ENCODE results near the gene ZFHX3.
"Not testable (repeated sequence)": the region's sequence is repeated elsewhere in the genome, so short reads cannot be mapped to it uniquely, and the experiment has no call there.

ZFHX3 gene

DNA sequence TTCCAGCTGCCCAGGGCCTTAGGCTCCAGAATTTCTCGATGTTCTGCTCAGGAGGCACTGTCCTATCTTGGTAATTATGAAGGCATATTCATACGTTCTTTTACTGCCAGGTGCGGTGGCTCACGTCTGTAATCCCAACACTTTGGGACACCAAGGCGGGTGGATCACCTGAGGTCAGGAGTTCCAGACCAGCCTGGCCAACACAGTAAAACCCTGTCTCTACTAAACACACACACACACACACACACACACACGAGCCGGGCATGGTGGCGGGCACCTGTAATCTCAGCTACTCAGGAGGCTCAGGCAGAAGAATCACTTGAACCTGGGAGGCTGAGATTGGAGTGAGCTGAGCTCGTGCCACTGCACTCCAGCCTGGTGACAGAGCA, 52.1 kb downstream of the ZFHX3 start:
- DNase-seq, result not testable (repeated sequence)

- DNase-seq, result no peak
Observed at GRCh38 chr16:72995151-72995881, 52.6 kb downstream of the ZFHX3 start.

DNA sequence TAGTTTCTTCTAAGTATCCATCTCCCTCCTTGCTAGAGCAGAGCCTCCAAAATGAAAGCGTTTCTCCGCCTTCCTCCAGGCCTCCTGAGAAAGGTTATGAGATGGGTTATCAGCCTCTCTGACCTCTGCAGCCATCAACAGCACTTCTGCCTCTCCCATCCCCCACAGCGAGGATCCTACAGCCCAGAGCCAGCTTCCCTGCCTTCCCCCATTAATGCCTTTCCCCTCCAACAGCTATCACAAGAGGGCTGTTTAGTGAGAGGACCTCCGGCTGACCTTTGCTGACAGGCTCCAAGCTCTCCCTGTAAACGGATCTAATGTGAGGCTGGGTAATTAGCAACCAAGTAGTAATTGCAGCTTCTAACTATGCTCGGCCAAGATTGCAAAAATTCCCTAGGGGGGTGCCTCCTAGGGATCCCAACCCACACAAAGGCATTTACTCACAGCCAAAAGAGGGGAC, 55.8 kb downstream of the ZFHX3 start:
- DNase-seq, result no peak

DNA sequence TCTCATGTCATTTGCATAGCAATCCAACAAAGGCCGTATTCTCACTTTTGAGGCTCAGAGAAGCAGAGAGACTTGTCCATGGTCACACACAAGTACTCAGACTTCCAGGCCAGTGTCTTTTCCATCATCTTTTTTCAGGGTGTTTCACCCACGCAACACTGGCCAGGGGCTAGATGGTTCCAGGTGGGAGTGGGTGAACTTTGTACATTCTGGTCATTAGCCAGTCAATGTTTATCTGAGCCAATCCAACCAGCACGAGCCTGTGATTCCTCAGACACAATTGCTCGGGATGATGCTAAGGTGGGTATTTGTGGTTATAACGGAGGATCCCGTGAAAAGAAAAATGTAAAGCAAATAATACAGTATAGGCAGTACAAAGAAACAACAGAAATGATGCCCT, 56.3 kb downstream of the ZFHX3 start:
- no peak for DNase-seq

- DNase-seq, result no peak
Observed at GRCh38 chr16:72991211-72991610, 56.7 kb downstream of the ZFHX3 start.

- no peak for DNase-seq
Observed at GRCh38 chr16:72990571-72990970, 57.4 kb downstream of the ZFHX3 start.

DNA sequence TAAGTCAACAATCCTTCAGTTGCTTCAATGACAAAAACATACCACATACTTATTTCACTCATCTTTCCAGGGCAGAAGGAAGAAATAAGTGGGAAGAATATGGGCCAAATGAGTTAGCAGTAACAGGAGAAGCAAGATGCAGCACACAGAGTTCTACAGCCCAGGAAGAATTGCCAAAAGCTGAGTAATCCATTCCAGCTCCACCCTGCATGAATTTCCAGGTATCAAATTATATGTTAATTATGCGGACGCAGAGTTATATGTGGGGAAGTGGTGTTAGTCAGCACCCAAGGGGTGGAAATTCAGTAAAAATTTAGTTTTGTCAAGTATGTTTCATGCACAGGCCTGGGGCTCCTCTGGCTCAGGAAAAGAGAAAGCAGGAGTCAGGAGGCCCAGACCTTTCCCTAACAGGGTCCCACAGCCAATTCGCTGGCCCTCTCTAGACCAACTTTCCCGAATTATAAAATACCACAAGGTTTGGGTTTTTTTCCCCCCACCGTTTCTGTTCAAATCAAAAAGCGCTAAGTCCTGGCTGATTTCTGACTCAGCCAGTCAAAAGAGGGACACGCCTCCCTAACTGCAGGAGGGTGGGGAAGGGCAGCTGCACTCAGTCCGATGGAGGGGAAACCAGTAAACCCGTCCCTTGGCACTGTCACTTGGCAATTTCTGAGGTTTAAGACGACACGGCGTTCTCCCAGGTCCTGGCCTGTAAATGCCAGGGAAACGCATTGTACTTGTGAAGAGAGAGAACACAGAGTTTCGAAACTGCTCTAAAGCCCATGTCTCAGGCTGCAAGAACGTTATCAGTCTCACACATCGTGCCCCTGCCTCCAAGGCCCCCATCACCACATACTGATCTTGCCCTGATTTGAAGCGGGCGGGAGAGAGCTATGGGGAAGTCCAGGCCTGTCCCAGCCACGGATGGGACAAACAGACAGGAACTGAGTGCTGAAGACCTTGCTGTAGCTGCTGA, 58.1 kb downstream of the ZFHX3 start:
- no peak for DNase-seq

GRCh38 chr16:72989203-72989578, 58.7 kb downstream of the ZFHX3 start:
- not testable (repeated sequence) for DNase-seq

GRCh38 chr16:72988569-72988968, 59.4 kb downstream of the ZFHX3 start:
- DNase-seq, result no peak

GRCh38 chr16:72987480-72987901, 60.4 kb downstream of the ZFHX3 start:
- DNase-seq, result no peak

DNA sequence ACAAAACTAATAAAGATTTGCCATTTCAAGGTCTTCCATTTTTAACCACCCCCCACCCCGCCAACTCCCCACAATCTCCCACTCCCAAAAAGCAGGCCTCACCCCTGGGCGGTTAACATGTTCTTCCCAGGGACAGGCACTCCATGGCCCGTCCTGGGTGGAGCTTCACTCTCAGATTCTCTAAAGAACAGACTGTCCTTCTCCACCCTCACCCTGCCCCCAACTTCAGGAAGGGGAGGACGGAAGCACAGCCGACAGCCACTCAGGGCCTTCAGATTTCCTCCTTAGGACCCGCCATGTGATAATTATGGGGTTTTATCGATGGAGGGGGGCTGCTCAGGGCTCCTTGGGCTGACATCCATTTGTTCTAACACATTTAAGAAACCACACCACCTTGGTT, 61.9 kb downstream of the ZFHX3 start:
- DNase-seq, result no peak

GRCh38 chr16:72985148-72985941, 62.6 kb downstream of the ZFHX3 start:
- DNase-seq, result no peak

- no peak for DNase-seq
Observed at GRCh38 chr16:72983728-72984350, 64.1 kb downstream of the ZFHX3 start.

DNA sequence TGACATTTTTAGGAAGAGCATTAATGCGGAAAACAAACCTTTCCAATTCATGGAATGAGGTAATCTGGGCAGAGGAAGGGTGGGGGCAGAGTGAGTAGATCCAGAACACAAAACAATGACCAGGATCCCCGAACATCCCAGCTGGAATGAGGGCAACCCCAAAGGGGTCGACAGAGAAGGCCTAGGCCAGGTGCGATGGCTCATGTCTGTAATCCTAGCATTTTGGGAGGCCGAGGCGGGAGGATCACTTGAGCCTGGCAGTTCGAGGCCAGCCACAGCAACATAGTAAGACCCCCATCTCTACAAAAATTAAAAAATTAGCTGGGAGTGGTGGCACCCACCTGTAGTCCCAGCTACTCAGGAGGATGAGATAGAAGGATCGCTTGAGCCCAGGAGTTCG, 64.7 kb downstream of the ZFHX3 start:
- DNase-seq, result no peak

DNA sequence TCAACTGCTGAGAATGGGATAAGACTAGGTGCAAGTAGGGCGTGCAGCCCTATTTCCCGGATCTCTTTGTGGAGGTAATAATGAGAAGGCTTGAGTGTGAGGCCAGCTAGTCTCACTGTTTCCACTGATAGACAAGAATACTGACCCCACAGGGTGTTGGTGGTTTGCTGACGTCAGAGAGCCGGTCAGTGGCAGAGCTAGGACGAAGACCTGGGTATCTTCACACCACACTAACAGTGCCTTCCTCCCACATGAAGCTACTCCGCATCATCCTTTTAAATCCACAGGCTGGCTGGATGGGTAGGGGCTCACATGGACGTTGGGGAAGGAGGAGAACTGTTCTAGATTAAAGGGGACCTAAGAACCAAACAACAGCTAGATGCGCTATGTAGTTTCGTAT, 68.0 kb downstream of the ZFHX3 start:
- DNase-seq, result no peak

DNA sequence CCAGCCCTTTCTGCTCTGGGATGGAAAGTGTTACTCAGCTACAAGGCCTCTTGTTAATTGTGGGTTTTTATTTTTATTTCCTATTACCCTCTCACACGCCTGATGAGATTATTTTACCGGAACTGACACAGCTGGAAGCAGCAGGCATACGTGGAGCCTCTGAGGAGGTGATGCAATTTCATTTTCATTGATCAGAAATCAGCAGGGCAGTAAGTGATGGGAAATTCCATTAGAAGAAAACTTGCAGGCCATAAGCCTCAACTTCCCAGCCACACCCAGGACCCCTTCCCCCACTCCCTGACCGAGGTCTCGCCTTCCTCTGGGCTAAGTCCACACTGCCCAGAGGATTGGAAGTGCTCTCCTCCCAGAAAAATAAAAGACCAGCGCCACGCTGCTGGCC, 69.7 kb downstream of the ZFHX3 start:
- no peak for DNase-seq

DNA sequence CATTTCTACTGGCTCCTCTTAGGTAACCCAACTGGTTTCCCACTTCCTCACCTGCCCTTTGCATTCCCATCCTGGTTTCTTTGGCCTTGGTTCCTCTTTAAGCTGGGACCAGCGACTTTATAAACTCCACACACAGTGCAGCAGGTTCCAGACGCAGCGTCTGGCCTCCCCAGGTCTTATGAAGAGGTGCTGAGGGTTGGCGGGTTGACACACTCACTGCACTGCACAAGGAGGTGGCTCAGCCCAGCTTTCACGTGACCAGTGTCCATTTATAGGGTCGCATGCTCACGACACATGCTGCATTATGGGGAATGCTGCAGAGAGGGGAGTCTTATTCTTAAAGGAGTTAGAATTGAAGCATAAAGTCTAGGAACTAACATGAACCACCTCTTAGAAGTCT, 70.8 kb downstream of the ZFHX3 start:
- DNase-seq, result no peak

DNA sequence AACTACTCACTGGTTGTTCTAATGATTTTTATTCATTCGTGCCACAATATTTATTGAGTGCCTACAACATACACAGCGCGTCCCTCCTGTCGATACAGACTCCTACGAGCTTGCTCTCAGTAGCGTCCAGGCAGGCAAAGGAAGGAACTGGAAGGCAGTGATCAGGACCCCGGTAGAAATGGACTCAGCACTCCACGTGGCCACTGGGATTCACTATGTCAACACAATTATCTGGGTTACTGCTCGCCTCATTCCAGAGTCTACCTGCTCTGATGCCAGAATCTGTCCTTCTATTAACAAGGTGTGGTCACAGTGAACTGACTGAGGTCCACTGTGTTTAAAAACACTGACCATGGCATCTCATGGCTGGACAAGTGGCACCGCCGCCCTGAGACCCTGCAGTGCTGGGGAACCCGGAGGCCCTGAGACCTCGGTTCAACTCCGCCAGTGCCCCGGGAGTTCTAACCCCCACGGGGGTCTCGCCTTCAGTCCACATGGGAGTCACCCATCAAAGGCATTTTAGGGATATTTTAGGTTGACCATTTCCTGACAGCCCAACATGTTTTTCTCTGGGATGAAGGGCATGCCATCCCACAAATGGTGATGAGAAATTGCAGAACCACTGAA, 71.4 kb downstream of the ZFHX3 start:
- no peak for DNase-seq

DNA sequence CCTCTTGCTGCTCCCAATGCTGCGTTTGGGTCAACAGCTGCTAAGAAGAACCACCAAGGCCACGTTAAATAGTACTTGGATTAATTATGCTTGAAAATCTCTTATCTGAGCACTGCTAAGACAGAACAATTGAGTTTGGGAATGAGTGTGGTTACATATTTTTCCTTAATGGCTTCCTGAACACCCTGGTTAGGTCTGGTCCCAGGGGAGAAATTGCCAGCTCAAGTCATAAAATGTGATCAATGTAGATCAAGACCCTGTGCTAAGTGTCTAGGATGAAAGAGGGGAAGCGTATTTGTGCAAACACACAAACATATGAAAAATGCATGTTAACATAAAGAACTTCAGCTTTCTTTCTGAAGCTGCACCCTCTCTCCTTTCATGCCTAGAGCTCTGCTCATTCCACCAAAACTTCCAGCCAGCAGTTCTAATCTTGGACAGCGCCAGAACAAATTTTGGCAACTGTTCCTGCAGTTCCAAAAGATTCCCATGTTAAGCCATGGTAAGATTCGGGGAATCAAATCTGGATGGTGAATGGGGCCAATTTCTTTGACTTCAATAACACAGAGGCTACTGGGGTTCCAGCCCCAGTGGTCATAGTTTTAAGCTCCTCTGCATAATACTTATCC, 72.0 kb downstream of the ZFHX3 start:
- no peak for DNase-seq

DNA sequence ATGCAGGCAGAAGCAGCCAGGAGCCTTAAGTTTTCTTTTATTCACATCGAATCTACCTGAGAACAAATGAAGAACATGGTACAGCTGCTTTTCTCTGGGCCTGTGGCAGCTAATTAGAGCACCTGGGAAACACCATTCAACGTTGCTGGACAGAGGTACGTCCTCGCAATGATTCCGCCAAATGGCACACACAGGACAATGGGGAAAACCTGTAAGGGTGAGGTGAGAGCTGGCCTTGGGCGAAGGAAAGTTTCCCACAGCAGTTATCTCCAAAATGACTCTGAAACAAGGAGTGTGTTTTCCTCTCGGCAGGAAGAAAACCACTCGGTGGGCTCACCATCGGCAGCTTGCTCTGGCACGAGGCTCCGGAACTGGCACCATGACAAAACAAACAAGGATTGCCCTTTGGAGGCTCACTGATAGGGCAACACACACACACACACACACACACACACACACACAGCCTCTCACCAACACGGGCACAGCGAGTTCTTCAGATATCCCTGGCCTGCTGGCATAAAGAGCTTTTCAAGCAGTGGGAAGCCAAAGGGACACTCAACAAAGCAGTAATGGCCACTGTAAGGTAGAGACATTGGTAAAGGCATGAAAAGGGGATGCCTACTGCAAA, 73.7 kb downstream of the ZFHX3 start:
- no peak for DNase-seq

- DNase-seq, result no peak
Observed at GRCh38 chr16:72972878-72973571, 74.9 kb downstream of the ZFHX3 start.

Data from NCI-H2227 treated with DMSO at 0.1 percent for 48 hours (cell line).